ENCODE data around the gene CDH13.

DNA sequence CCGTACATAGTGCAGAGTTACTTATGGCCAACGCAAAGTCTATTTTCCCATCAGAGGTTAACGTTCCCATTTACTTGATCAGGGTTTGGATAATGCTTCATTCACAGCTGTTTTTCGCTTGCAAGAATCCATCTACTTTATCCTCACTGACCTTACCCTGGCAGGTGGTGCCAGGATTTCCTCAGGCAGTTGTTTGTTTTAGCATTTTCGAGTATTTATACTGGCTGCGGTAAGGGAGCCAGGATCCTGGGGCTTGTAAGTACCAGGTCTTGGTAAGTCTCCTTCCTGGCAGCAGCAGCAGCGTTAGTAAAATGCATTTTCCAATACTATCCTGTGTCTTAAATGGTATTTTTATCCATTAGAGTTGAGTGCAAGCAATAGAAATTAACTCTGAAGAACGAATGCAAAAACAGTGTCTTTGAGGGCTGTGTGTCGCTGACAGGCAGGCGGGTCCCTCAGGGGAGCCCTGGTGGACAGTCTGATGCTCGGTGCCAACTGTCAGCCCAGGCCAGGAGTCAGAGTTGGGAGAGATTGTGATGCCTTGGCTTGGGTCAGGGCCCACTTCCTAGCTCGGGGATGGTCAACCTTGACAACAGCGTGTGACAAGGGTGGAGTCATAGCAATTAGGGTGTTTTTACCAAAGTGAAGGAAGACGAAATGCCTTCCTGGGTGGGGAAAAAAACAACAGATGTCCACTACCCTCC is 1088.6 kb downstream of the CDH13 start:
- no peak for TF ChIP-seq EZH2phosphoT487 (IDR thresholded peaks at IDR 0.05; ENCODE audit: low read depth, severe bottlenecking, unreplicated experiment)
- TF ChIP-seq, protein P1, sequence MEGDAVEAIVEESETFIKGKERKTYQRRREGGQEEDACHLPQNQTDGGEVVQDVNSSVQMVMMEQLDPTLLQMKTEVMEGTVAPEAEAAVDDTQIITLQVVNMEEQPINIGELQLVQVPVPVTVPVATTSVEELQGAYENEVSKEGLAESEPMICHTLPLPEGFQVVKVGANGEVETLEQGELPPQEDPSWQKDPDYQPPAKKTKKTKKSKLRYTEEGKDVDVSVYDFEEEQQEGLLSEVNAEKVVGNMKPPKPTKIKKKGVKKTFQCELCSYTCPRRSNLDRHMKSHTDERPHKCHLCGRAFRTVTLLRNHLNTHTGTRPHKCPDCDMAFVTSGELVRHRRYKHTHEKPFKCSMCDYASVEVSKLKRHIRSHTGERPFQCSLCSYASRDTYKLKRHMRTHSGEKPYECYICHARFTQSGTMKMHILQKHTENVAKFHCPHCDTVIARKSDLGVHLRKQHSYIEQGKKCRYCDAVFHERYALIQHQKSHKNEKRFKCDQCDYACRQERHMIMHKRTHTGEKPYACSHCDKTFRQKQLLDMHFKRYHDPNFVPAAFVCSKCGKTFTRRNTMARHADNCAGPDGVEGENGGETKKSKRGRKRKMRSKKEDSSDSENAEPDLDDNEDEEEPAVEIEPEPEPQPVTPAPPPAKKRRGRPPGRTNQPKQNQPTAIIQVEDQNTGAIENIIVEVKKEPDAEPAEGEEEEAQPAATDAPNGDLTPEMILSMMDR (IDR thresholded peaks at IDR 0.05; ENCODE audit: poor library complexity), result no peak

Measured in hepatocyte (in vitro differentiated cells).